Fibroblast of mammary gland (primary cell): ENCODE results near the gene FBXO41.

ENCODE experiments used
- DNase-seq: peaks from one replicate; pipeline ENCODE4 v3.0.0-alpha.2; 2010; ENCODE audit warnings: low read depth
- H3K4me3 ChIP-seq: 2 replicates; pipeline ENCODE4 v1.5.1; 2011; ENCODE audit warnings: low read depth, mild to moderate bottlenecking, low read length, moderate library complexity; ENCODE audit not compliant: control insufficient read depth
- CTCF ChIP-seq: conservative IDR thresholded peaks from 2 replicates; pipeline ENCODE4 v1.5.1; 2011; ENCODE audit warnings: low read depth, low read length, inconsistent platforms; ENCODE audit not compliant: control insufficient read depth, insufficient read depth

The FBXO41 gene

GRCh38 chr2:73307720-73308119 is 23.4 kb upstream of the FBXO41 start:
- no peak overlapping the region for H3K4me3 ChIP-seq
- no peak for DNase-seq
- TF ChIP-seq CTCF: no peak

- no peak for DNase-seq
- H3K4me3 ChIP-seq: no peak overlapping the region
- TF ChIP-seq CTCF: no peak
These were observed 17.4 kb upstream of the FBXO41 start for GRCh38 chr2:73301636-73302035.

GRCh38 chr2:73300926-73301325 is 16.6 kb upstream of the FBXO41 start:
- no peak for TF ChIP-seq CTCF
- no peak overlapping the region for H3K4me3 ChIP-seq
- DNase-seq: no peak

- TF ChIP-seq CTCF: no peak
- no peak for DNase-seq
- no peak overlapping the region for H3K4me3 ChIP-seq
These were observed 13.3 kb upstream of the FBXO41 start for GRCh38 chr2:73297586-73297985.

GRCh38 chr2:73297151-73297559 is 12.9 kb upstream of the FBXO41 start:
- TF ChIP-seq CTCF: no peak
- no peak for DNase-seq
- H3K4me3 ChIP-seq: no peak overlapping the region

GRCh38 chr2:73295751-73296400 is 11.6 kb upstream of the FBXO41 start:
- H3K4me3 ChIP-seq: no peak overlapping the region
- DNase-seq: no peak
- no peak for TF ChIP-seq CTCF

GRCh38 chr2:73294239-73294638 is 10.0 kb upstream of the FBXO41 start:
- no peak overlapping the region for H3K4me3 ChIP-seq
- no peak for DNase-seq
- TF ChIP-seq CTCF: no peak
